Stimulated activated CD8-positive, alpha-beta memory T cell treated with anti-CD3 and anti-CD28 coated beads, Interleukin-2, amount 100 ng/mL, for 48 hours (primary cell): Measurements from ENCODE around the gene PRKAG2.

Source experiments
- DNase-seq, 2 donors: peaks; one replicate each; pipeline ENCODE4 v3.0.0-alpha.2; 2020; ENCODE audit warnings: low read depth in 2 of 2

Gene PRKAG2

DNA sequence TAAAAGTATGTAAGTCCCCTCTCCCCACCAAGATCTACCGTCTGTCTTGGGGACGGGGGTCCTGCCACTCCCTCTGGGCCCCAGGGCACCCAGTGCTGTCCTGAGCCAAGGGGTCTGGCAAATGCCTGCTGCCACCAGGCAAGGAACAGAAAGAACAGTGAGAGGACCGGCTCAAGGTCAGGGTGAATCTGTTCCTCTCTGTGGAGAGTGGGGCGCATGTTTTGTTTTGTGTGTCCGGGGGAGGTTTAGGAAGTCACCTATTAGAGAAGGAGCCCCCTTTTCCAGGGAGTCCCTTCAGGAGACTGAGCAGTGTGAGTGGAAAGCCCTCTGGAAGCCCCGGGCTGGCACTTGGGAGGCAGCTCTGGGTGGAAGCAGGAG, 198.7 kb downstream of the PRKAG2 start:
- DNase-seq, result no peak

DNA sequence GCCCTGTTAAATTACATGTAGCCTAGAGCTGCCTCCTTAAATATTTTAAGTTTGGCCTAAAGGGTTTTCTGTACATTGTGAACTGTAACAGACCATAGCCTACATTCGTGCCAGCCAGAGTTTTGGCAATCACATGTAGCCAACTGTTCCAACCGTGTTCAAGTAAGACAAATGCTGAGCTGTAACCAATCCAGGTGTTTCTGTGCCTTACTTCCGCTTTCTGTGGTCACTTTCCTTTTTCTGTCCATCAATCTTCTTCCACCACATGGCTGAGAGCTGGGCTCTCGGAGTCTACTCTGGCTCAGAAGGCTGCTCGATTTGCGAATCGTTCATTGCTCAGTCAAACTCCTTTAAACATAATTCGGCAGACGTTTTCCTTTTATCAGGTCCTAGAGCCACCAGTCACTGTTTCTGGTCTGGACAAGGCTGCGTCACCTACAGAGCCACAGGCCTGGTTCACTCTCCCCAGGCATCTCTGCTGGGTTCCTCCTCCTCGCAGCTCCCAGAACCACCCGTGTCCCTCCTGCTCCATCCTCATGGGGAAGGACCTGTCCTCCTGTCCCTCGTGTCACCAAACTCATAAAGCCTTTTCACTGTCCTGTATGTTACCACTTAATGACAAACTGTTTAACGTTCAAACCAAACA, 199.2 kb downstream of the PRKAG2 start:
- no peak for DNase-seq

DNA sequence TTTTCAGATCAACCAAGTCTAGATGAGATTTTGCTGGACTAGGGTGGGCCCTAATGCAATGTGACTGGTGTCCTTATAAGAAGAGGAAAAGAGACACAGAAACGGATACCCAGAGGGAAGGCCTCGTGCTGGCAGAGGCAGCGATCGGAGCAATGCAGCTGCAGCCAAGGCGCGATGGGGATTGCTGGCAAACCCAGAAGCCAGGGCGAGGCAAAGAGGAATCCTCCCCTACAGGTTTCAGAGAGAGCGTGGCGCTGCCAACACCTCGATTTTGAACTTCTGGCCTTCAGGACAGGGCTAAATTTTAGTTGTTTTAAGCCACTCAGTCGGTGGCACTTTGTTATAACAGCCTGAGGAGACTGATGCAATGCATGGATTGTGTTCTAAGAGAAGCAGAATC, 200.2 kb downstream of the PRKAG2 start:
- no peak for DNase-seq

DNA sequence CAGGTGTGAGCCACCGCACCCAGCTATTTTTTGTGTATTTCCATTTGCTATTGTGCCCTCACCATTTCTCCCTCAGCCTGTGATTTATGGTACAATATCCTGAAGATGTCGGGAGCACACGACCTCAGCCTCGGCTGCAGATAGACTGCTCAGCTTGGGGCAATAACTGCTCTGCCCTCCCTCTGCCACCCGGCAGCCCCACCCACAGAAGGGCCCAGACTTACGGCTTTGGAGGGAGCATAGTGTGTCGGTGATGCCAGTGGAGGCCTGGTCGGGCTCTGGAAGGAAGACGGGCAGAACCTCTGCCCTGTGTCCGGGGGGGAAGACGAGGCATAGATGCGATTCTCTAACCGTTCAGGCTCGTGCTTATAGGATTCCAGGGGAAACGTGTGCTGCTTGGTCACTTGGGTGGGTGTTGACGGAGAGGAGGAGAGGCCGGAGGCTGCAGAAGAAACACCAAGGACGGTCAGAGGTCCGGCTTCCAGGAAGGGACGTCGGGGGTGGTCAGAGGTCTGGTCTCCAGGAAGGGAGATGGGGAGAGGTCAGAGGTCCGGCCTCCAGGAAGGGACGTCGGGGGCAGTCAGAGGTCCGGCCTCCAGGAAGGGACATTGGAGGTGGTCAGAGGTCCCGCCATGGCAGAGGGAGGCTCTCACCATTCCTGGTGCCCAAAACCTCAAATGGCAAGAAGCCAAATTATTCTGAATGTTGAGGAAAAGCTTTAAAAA, 201.6 kb downstream of the PRKAG2 start:
- DNase-seq, result no peak

DNA sequence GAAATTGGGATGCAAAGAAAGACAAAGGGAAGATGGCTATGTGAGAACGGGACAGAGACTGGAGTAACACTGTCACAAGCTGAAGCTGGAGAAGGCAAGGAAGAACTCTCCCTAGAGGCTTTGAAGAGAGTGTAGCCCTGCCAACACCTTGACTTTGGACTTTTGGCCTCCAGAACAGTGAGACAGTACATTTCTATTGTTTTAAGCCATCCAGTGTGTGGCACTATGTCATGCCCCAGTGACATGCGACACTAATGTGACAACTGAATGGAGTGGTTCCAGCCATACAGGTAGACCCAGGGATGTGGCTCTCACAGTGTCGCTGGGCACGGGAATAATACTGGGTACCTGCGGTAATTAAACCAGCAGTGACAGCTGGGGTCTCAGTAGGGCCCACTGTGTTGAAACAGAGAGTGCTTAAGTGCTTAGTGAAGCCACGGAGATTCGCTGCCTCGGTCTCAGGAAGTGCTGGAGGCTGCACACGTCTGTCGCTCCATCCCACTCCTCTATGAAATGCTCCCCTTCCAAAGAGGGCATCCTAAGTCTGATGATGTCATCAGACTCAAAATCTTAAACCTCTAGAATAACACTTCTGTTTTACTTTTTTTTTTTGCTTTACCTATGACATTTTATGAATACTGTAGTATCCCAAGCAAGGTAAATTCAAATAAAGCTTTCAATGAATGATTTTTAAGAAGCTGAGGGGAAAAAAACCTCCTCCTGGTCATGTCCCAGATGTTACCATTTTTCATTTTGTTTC, 202.6 kb downstream of the PRKAG2 start:
- DNase-seq, result no peak

DNA sequence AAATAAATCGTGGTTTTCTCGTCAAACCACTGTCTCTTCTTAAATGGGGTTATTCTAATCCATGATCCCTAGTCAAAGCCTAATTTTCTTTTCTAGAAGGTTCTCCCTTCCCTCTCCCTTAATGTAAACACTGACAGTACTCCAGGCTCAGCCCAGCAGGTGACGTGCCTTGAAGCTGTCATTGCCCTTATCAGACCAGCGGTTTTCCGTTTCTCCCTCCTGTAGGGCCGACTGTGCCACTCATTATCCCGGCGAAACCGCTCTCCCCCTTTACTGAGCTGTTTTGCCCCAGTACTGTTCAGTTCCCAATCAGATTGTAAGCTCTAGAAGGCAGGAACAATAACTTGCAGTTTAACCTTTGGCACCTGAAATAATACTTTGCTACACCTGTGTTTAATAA, 203.7 kb downstream of the PRKAG2 start:
- DNase-seq, result no peak

DNA sequence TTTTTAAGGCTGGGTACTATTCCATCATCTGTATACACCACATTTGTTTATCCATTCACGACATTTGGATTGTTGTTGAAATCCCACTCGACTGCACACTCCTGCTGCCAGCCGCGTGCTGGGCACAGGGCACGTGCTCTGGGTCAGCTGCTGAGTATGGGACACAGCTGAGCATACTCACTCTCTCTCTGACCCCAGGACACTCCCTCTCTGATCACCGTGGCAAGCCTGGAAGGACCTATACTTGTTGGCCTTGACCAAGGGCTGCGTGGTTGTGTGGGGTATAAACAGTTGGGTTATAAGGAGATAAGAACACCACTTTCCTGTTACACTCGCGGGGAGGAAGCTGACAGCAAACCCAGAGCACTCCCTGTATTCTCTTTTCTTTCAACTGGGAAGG, 204.2 kb downstream of the PRKAG2 start:
- DNase-seq, result no peak

DNA sequence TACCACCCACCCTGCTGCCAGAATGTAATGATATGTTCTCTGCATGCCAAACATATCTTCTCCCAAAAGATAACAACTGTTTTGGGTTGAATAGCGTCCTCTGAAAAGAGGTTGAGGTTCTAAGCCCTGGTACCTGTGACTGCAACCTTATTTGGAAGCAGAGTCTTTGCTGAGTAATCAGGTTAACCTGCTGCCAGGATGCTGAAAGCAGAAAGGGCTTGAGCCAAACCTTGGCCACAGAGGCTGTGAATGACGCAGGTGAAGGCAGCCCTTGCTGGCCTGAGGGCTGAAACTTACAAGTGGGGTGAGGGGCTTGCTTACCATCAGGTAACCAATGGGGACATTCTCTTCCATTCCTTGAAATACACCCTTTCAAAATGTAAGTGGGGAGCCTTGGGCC, 205.4 kb downstream of the PRKAG2 start:
- no peak for DNase-seq

DNA sequence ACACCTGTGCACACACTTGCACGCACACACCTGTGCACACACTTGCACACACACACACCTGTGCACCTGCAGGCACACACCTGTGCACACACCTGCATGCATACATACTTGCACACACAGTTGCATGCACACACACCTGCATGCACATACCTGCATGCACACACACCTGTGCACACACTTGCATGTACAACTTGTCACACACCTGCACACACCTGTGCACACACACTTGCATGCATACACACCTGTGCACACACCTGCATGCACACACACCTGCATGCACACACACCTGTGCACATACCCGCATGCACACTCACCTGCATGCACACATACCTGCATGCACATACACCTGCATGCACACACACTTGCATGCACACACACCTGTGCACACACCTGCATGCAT, 207.2 kb downstream of the PRKAG2 start:
- DNase-seq, result no peak

DNA sequence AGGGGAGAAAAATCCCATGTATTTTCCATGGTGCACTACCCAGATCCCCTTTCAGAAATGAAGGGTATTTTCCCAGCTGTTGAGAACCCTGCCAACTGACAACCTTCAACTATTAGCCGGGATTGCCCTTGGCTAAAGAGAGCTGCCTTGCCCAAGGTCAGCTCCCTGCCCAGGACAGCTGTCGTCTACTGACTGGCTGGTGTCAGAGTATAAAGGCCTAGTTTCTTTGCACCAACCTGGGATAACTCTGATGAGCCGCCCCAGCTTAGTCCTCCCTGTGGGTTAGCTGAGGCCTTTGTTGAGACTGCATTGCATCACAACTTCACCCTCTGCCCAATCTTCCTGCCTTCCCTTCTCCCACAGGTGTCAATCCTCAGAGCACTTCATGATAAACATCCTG, 210.0 kb downstream of the PRKAG2 start:
- no peak for DNase-seq

DNA sequence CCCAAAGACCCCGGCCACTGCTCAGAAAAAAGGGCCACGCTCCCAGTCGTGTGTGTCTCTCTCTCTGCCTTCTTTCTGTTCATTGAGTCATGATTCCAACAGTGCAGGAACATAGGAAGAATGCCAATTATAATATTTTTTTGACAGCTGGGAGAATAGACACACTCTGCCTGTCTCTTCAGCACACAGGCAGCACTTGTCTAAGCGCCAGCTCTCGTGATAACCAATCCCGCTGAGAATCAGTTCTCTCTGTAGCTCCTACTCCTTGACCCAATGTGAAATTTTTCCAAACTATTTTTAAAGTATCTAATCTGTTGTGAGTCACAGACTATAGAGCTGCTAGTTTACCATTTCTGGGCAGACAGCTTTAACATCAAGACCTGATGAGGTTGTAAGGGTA, 211.5 kb downstream of the PRKAG2 start:
- no peak for DNase-seq

DNA sequence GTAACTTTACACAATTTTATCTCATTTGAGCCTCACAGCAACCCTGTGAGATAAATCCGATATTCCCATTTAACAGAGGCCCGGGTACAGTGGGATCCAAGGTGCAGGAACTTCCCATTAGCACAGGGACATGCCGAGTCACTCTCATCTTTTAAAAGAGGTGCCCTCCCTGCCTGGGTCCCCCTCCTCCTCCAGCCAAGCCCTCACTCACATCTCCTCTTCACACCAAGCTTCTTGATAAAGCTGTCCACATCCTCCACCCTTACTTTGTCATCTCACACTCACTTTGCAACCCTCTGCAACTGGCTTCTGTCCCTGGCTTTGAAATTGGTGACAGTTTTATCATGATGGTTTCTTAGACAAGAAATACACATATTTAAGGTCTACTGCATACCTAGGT, 212.6 kb downstream of the PRKAG2 start:
- DNase-seq, result no peak

DNA sequence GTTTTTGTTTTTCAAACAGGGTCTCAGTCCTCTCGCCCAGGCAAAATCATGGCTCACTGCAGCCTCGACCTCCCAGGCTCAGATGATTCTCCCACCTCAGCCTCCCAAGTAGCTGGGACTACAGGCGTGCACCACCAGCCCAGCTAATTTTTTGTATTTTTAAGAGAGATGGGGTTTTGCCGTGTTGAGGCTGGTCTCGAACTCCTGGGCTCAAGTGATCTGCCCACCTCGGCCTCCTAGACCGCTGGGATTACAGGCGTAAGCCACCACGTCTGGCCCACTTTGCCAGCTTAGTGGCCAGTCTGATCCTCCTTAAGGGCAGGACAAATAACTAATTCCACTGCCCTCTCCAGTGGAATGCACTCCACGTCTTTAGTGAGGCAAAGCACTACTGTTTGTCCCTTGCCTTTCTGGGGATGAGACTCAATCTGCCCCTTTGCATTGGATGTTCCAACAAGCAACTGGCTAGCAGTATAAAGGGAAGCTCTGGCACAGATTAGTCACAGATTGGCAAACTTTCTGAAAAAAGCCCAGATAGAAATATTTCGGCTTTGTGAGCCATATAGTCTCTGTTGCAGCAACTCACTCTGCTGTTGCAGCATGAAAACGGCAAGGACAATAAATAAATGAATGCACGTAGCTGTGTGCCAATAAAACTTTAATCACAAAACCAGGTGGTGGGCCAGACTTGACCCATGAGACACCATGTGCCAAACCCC, 213.4 kb downstream of the PRKAG2 start:
- DNase-seq, result no peak

DNA sequence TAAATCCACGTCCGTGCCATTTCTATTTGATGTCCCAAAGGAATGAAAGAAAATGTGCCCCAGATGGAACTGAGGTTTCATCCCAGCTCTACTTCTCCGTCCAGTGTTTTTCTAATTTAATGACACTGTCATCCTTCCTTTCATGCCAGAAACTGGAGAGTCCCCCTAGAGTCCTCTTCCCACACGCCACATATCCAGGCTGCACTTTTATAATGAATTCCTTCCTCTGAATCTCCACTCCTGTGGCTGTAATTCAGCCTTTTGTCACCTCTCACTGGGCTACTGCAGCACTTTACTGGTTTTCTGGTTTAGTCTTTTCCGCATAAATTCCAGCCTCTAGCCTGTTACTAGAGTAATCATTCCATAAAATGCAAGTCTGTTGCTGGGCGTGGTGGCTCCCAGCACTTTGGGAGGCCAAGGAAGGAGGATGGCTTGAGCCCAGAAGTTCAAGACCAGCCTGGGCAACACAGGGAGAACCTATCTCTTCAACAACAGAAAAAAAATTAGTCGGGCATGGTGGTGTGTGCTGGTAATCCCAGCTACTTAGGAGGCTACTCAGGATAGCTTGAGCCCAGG, 214.6 kb downstream of the PRKAG2 start:
- DNase-seq, result no peak

DNA sequence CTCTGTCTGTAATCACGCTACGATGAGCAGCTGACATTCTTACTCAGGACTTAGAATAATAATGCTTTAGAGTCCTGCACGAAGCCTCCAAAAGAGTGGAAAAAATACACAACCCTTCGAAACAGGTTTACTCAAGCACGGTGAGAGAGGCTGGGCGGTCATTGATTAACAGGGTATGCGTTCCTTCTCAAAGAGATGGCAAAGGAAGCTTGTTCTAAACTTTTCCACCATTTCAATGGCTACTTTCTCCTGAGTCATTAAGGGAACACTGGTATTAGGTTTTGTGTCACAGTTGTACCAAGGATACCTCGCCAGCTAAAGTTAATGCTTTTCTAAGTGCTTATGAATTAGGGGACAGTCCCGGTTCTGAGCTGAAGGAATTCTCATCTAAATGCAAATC, 215.3 kb downstream of the PRKAG2 start:
- no peak for DNase-seq

DNA sequence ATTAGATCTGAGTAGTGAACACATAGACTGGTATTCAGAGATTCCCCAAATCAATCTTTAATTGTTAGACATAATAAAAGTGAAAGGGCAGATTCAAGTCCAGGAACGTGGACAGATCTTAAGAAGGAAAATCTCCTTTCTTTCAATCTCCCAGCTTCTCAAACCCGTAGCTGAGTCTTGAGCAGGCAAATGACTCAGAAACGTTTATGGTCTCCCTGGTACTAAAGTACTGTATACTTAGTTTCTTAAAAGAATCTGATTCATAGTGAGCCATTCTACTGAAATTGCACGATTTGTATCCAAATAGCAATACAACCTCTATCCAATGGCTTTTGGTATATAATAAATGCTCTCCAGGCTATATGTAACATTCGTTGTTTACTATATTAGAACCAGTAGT, 216.8 kb downstream of the PRKAG2 start:
- DNase-seq, result no peak

DNA sequence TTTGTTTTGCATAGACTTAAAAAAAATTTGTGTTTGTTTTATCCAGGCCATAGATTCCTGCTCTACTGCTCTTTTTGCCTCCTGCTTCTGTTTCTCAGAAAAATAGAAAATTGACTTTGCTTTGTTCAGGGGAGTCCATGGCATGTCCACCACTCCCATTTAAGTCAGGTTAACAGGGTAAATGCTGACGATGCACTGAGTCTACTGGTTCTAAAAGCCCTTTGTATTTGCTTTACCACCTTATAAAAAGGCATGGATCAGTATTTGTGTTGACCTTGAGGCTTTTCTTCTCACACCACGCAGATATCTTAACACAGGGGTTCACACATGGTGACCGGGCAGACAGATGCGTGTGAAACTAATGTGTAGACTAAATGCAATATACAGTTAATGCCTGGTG, 217.7 kb downstream of the PRKAG2 start:
- DNase-seq, result no peak

DNA sequence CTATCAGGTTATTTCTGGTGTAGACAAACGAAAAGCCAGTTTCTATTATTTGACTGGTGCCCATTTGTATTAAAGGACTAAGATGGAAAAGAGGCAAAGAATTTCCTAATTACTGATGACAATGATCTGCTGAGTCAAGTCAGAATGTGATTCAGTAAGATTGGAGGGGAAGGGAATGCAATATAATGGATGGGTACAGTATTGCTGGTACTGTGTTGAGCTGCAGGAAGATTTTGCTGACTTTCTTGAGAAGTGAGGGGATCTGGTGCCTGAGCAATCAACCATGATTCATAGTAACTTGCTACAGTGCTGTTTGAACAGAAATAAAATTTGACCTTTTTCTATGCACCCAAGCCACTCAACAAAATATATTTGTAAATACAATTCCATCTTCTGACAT, 218.1 kb downstream of the PRKAG2 start:
- no peak for DNase-seq

DNA sequence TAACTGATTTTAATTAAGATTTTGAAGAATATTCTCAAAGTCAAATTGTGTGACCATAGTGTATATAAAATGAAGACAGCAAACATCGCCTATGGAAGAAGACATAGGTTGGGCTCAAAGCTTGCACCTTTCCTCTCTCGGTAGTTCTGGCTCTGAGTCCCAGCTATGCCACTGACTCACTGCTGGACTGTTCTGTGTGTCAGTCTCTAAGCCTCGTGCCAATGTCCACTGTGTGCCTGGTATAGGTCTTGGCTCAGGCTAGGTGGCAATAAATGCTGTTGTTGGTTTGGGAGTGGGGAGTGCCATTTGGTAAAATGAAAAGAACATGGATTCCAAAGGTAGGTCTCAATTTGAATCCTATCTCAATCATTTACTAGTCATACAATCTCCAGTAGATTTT, 219.7 kb downstream of the PRKAG2 start:
- DNase-seq, result no peak

DNA sequence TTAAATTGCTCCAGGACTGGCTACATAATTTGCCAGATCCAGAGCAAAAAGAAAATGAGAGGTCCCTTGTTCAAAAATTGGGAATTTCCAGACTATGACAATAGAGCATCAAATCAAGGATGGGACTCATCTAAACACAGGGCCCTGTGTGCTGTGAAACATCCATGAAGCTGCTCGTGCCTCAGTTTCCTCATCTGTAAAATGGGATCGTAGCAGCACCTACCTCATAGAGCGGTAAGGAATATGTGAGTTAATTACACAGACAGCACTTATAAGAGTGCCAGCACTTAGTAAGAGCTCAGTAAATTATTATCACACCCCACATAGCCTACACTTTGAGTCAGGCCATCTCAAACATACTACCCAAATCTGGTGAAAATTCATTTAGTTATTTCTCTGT, 221.4 kb downstream of the PRKAG2 start:
- DNase-seq, result no peak

DNA sequence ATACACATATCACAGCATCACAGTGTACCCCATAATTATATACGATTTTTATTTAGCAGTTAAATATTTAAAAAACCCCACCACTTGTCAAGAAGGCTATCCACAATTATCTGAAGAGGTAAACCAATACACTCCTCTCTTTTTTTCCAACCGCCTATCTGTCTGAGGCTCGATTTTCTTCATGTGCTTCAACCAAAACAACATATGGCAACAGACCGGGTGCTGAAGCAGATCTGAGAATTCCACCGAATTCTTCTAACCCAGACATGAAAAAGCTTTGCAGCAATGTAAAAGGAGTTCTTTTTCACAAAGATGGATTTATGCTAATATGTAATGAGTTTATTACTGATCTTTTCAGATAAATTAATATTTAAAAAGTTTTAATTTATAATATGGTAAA, 224.8 kb downstream of the PRKAG2 start:
- no peak for DNase-seq

DNA sequence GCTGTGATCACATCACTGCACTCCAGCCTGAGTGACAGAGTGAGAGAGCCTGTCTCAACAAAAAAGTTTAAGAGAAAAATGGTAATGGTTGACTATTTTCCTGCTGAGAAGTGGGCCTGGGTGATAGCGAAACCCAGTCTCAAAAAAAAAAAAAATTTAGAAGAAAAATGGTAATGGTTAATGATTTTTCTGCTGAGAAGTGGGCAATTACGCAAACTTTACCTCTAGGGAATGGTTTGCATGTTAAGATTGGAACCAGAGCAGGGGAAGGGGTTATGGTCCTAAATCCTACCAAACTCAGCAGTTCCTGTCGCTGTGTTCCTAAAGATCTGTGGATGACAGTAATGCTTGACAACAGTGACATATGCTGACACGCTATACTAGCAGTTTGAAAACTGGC, 226.8 kb downstream of the PRKAG2 start:
- no peak for DNase-seq
